GM10847 (cell line): Measurements from ENCODE around the gene ZNF736.

Experiments
- POLR2A ChIP-seq: IDR thresholded peaks from 2 replicates; pipeline ENCODE4 v1.6.1; 2011; ENCODE audit not compliant: insufficient read length; ENCODE audit errors: extremely low read depth

ZNF736 gene

GRCh38 chr7:64400401-64400800 is 86.6 kb downstream of the ZNF736 start:
- TF ChIP-seq POLR2A, result no peak
